ENCODE data around the gene MARK4. TPM values are rescaled to one million over a fixed set of nuclear protein-coding genes. Genes with fewer than 3 reads are reported as not detected.

MARK4 gene
- total RNA-seq, 1 experiment from 2014 or later, result 37.7 TPM

DNA sequence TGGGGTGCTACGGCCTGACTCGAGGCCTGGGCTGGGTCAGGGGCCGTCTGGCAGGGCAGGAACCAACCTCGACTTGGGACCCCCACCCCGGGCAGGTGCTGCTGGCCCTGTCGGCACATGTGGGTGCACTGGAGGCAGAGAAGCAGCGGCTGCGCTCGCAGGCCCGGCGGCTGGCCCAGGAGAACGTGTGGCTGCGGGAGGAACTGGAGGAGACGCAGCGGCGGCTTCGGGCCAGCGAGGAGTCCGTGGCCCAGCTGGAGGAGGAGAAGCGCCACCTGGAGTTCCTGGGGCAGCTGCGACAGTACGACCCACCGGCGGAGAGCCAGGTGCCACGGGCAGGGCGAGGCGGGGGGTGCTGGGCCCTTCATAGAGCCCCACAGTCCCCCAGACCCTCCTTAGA, 95.4 kb downstream of the MARK4 start:
- Histone ChIP-seq H3K4me1 (ENCODE audit: control insufficient read depth in 1 of 2, insufficient read depth in 2 of 2, low read length in 2 of 2) (peaks cover 11 to 18% of the 10 kb centered on the region in 2 experiments; a peak in 3 of 4 replicates), H3K9me2 (ENCODE audit: insufficient read depth) (no peaks in the 10 kb centered on the region), H3K79me2 (ENCODE audit: insufficient read depth, low read length) (0 out of 2 replicates have a peak, but pooled peaks cover 3% of the 10 kb centered on the region), H3K4me3 (replicated peaks in 1 of 2; ENCODE audit: low read depth in 1 of 2, low read length in 2 of 2) (no peak overlapping the region), H3K27ac (ENCODE audit: low read depth, low read length) (no peak overlapping the region), H3K4me2 (ENCODE audit: low read length) (no peak overlapping the region), H3K36me3 (ENCODE audit: control insufficient read depth in 1 of 2, insufficient read depth in 2 of 2, low read length in 2 of 2) (peaks cover 5 to 8% of the 10 kb centered on the region in 2 experiments; a peak in 3 of 4 replicates), H3K9me3 (ENCODE audit: control insufficient read depth in 1 of 2, insufficient read depth in 1 of 2, low read depth in 1 of 2, low read length in 2 of 2) (no peaks in the 10 kb centered on the region), H3K9ac (ENCODE audit: low read length) (no peak overlapping the region), H2AFZ (ENCODE audit: low read depth, low read length, poor library complexity, severe bottlenecking) (no peak overlapping the region), H3K27me3 (ENCODE audit: insufficient read depth, low read length) (no peaks in the 10 kb centered on the region), H4K20me1 (ENCODE audit: insufficient read depth) (no peaks in the 10 kb centered on the region)
- DNase-seq (ENCODE audit: low read depth, low spot score), result no peak
- ATAC-seq, result no peak
- TF ChIP-seq POLR2A (IDR thresholded peaks at IDR 0.05; ENCODE audit: borderline replicate concordance, extremely low read depth, insufficient read depth, insufficient read length) (no peak), ELF1 (IDR thresholded peaks at IDR 0.05; ENCODE audit: borderline replicate concordance, low read depth) (no peak), POLR2AphosphoS5 (IDR thresholded peaks at IDR 0.05; ENCODE audit: low read depth, low read length) (no peak), RAD21 (IDR thresholded peaks at IDR 0.05; ENCODE audit: low read depth) (no peak), EGR1 (IDR thresholded peaks at IDR 0.05; ENCODE audit: low read depth) (no peak), TCF7L2 (IDR thresholded peaks at IDR 0.05; ENCODE audit: borderline replicate concordance, extremely low read depth, insufficient read depth, insufficient read length) (no peak), JUND (IDR thresholded peaks at IDR 0.05) (no peak), SRF (IDR thresholded peaks at IDR 0.05; ENCODE audit: low read depth) (no peak), CBX3 (IDR thresholded peaks at IDR 0.05; ENCODE audit: low read depth) (no peak), SP1 (IDR thresholded peaks at IDR 0.05; ENCODE audit: low read depth) (no peak), ZNF274 (IDR thresholded peaks at IDR 0.05; ENCODE audit: low read depth, low read length) (no peak), CEBPB (IDR thresholded peaks at IDR 0.05; ENCODE audit: low read depth) (no peak), SIN3A (IDR thresholded peaks at IDR 0.05; ENCODE audit: low read depth) (no peak), EZH2phosphoT487 (IDR thresholded peaks at IDR 0.05; ENCODE audit: borderline replicate concordance) (no peak)
- TF ChIP-seq, protein P1, sequence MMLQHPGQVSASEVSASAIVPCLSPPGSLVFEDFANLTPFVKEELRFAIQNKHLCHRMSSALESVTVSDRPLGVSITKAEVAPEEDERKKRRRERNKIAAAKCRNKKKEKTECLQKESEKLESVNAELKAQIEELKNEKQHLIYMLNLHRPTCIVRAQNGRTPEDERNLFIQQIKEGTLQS (IDR thresholded peaks at IDR 0.05), result no peak
- TF ChIP-seq, protein P2, sequence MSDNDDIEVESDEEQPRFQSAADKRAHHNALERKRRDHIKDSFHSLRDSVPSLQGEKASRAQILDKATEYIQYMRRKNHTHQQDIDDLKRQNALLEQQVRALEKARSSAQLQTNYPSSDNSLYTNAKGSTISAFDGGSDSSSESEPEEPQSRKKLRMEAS (IDR thresholded peaks at IDR 0.05), result no peak
- TF ChIP-seq, protein P3, sequence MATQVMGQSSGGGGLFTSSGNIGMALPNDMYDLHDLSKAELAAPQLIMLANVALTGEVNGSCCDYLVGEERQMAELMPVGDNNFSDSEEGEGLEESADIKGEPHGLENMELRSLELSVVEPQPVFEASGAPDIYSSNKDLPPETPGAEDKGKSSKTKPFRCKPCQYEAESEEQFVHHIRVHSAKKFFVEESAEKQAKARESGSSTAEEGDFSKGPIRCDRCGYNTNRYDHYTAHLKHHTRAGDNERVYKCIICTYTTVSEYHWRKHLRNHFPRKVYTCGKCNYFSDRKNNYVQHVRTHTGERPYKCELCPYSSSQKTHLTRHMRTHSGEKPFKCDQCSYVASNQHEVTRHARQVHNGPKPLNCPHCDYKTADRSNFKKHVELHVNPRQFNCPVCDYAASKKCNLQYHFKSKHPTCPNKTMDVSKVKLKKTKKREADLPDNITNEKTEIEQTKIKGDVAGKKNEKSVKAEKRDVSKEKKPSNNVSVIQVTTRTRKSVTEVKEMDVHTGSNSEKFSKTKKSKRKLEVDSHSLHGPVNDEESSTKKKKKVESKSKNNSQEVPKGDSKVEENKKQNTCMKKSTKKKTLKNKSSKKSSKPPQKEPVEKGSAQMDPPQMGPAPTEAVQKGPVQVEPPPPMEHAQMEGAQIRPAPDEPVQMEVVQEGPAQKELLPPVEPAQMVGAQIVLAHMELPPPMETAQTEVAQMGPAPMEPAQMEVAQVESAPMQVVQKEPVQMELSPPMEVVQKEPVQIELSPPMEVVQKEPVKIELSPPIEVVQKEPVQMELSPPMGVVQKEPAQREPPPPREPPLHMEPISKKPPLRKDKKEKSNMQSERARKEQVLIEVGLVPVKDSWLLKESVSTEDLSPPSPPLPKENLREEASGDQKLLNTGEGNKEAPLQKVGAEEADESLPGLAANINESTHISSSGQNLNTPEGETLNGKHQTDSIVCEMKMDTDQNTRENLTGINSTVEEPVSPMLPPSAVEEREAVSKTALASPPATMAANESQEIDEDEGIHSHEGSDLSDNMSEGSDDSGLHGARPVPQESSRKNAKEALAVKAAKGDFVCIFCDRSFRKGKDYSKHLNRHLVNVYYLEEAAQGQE (IDR thresholded peaks at IDR 0.05; ENCODE audit: low read depth), result no peak
- TF ChIP-seq, protein P4, sequence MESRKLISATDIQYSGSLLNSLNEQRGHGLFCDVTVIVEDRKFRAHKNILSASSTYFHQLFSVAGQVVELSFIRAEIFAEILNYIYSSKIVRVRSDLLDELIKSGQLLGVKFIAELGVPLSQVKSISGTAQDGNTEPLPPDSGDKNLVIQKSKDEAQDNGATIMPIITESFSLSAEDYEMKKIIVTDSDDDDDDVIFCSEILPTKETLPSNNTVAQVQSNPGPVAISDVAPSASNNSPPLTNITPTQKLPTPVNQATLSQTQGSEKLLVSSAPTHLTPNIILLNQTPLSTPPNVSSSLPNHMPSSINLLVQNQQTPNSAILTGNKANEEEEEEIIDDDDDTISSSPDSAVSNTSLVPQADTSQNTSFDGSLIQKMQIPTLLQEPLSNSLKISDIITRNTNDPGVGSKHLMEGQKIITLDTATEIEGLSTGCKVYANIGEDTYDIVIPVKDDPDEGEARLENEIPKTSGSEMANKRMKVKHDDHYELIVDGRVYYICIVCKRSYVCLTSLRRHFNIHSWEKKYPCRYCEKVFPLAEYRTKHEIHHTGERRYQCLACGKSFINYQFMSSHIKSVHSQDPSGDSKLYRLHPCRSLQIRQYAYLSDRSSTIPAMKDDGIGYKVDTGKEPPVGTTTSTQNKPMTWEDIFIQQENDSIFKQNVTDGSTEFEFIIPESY (IDR thresholded peaks at IDR 0.05; ENCODE audit: extremely low read depth, insufficient replicate concordance, low read length), result no peak
- POLR2A ChIA-PET, result no interaction called here
- CTCF ChIA-PET, result no interaction called here
- intact Hi-C loops (cut with micrococcal nuclease), result no loop called here
- RAD21 ChIA-PET (ENCODE audit: low non-redundant PET in 1 of 2, low total read pairs in 2 of 2, uncharacterized antibody in 2 of 2, unreplicated experiment in 2 of 2), result no interaction called here
- BruUV-seq (replicated peaks), result no TSS peak
